Ascending aorta (tissue), 2 donors: ENCODE results near the gene CENPS. TPM values are rescaled to one million over a fixed set of nuclear protein-coding genes. Genes with fewer than 3 reads are reported as not detected.
A peak's percentile ranks its signal among the peaks of the same experiment; 100 is the strongest.

ENCODE experiments used
- DNase-seq, 2 donors: peaks; one replicate each; pipeline ENCODE4 v3.0.0-alpha.2; 2019; ENCODE audit warnings: low spot score in 2 of 2
- H3K27ac ChIP-seq, 2 donors: fragments of 200-600 bp; sonication (generic); one replicate each; pipeline ENCODE4 v1.5.1; 2016 to 2017; ENCODE audit warnings: mild to moderate bottlenecking in 1 of 2
- H3K27me3 ChIP-seq: fragments of 200-600 bp; sonication (generic); one replicate; pipeline ENCODE4 v1.5.1; 2017
- H3K36me3 ChIP-seq, 2 donors: fragments of 200-600 bp; sonication (generic); one replicate each; pipeline ENCODE4 v1.5.1; 2016
- H3K4me1 ChIP-seq, 2 donors: fragments of 200-600 bp; sonication (generic); one replicate each; pipeline ENCODE4 v1.5.1; 2016 to 2017; ENCODE audit warnings: mild to moderate bottlenecking in 1 of 2
- H3K4me3 ChIP-seq, 2 donors: fragments of 200-600 bp; sonication (generic); one replicate each; pipeline ENCODE4 v1.5.1; 2016 to 2017; ENCODE audit warnings: mild to moderate bottlenecking in 1 of 2
- H3K9me3 ChIP-seq, 2 donors: fragments of 200-600 bp; sonication (generic); one replicate each; pipeline ENCODE4 v1.5.1; 2016
- CTCF ChIP-seq, 3 experiments: fragments of 200-600 bp in 2 of 3; fragments of 450-650 bp in 1 of 3; sonication (generic) in 2 of 3; IDR thresholded peaks; one replicate each; pipeline ENCODE4 v1.5.1; 2016 to 2019; ENCODE audit warnings: antibody characterized with exemption in 3 of 3, mild to moderate bottlenecking in 1 of 3, moderate library complexity in 1 of 3
- intact Hi-C: fragments of 100-400 bp; cut with DNase I; formaldehyde crosslinking; loops from one replicate; pipeline ENCODE4 v1.15.1; 2023
- total RNA-seq: library from RNA; depleted of rRNA; stranded (reverse); fragments of >200 nt; gene quantifications from one replicate; pipeline ENCODE4 v1.1.0, GENCODE V29; 2016

The CENPS gene
- total RNA-seq, 1 donor from 2014 or later: not detected

DNA sequence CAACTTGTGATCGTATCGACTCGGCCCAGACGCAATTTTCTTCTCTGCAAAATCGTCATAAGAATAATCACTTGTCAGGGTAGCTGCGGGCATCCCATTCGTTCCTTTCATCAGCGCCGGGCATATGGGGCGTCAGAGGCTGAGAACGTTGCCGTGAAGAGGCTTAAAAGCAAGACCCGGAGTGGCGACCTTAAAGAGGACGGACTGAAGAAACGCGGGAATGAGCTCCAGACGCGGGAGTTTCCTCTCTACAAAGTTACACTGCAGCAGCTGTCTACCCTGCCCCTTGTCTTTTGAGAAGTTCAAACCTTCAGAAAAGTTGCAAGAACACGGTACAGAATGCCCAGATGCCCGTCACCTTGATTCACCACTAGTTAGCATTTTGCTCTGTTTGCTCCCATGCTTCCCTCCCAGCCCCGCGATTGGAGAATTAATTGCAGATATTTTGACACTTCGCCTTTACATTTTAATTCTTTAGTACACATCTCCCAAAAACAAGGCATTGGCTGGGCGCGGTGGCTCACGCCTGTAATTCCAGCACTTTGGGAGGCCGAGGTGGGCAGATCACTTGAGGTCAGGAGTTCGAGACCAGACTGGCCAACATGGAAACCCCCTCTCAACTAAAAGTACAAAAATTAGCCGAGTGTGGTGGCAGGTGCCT, 967 bp downstream of the CENPS start:
- H3K4me3 ChIP-seq: peak overlapping the region; percentile 84 to 97
- no peaks in the 10 kb centered on the region for H3K27me3 ChIP-seq
- H3K27ac ChIP-seq: peak overlapping the region; percentile 65 to 71
- no peaks in the 10 kb centered on the region for H3K36me3 ChIP-seq
- TF ChIP-seq CTCF (IDR thresholded peaks at IDR 0.05): no peak
- peaks cover 5 to 12% of the 10 kb centered on the region in 2 donors for H3K4me1 ChIP-seq
- intact Hi-C loops: loop anchor here (2.0 kb wide), 1 partner anchor 436 kb away; no protein-coding TSS in a partner anchor
- no peaks in the 10 kb centered on the region for H3K9me3 ChIP-seq
- no peak for DNase-seq

DNA sequence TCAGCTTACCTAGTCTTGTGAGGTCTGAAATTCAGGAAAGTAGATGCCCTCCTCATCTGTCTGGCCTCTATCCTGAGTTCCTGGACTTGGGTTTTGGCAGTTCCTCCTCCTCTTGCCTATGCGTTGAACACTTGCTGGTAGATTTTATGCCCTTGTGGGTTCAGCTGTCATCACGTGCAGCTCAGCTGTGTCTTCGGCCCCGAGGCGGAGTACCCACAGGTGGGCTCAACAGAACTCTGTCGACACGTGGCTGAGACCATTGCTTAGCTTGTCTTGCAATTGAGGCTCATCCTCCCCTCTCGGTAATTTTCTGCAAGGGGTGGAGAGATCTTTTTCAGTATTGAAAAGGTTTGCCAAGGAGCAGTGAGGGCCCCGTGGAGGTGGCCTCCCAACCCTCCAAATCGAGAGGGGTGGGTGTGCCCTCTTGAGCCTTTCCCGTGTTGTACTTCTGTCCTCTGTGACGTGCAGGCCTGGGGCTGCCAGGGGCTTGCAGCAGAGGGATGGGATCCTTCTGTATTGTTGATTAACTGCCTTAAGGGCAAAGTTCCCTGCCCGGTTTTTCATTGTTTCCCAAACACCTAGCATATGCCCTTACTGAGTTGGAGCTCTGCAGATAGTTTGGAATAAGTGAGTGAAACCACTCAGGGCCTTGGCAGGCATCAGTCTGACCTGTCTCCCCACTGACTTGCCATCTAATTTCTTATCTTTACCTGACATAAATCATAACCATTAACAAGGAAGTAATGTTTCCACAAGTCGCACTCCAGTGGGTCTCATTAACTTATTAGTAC, 2.9 kb downstream of the CENPS start:
- no peak overlapping the region for H3K27ac ChIP-seq
- H3K27me3 ChIP-seq: no peaks in the 10 kb centered on the region
- no peak overlapping the region for H3K4me3 ChIP-seq
- no peaks in the 10 kb centered on the region for H3K36me3 ChIP-seq
- no peak for DNase-seq
- TF ChIP-seq CTCF (IDR thresholded peaks at IDR 0.05): no peak
- intact Hi-C loops: no loop called here
- H3K9me3 ChIP-seq: no peaks in the 10 kb centered on the region
- H3K4me1 ChIP-seq: peaks cover 5 to 12% of the 10 kb centered on the region in 2 donors

DNA sequence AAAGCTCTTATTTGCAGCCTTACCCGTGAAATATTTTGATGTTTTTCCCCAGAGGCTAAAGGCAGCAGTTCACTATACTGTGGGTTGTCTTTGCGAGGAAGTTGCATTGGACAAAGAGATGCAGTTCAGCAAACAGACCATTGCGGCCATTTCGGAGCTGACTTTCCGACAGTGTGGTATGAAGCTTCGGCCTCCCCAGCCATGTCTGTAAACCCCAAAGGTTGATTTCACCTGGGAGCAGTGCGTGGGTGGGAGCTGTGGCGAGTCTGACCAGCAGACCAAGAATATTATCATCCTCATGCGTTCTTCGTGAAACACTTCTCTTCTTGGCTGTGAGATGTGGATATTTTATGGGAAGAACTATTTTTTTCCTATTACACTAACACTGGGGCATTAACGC, 3.6 kb downstream of the CENPS start:
- Histone ChIP-seq H3K36me3 (no peaks in the 10 kb centered on the region), H3K4me1 (peaks cover 5 to 12% of the 10 kb centered on the region in 2 donors), H3K4me3 (no peak overlapping the region), H3K27me3 (no peaks in the 10 kb centered on the region), H3K9me3 (no peaks in the 10 kb centered on the region), H3K27ac (no peak overlapping the region)
- no peak for DNase-seq
- no peak for TF ChIP-seq CTCF (IDR thresholded peaks at IDR 0.05)
- intact Hi-C loops: no loop called here

- Histone ChIP-seq H3K27ac (no peak overlapping the region), H3K9me3 (no peaks in the 10 kb centered on the region), H3K36me3 (no peaks in the 10 kb centered on the region), H3K27me3 (no peaks in the 10 kb centered on the region), H3K4me1 (peaks cover 5 to 10% of the 10 kb centered on the region in 2 donors), H3K4me3 (no peak overlapping the region)
- intact Hi-C loops: no loop called here
- TF ChIP-seq CTCF (IDR thresholded peaks at IDR 0.05): no peak
- no peak for DNase-seq
Observed at GRCh38 chr1:10434590-10434989, 4.4 kb downstream of the CENPS start.

- Histone ChIP-seq H3K27ac (no peak overlapping the region), H3K9me3 (no peaks in the 10 kb centered on the region), H3K36me3 (no peaks in the 10 kb centered on the region), H3K4me3 (no peak overlapping the region), H3K4me1 (no peaks in the 10 kb centered on the region), H3K27me3 (no peaks in the 10 kb centered on the region)
- no peak for DNase-seq
- intact Hi-C loops: no loop called here
- no peak for TF ChIP-seq CTCF (IDR thresholded peaks at IDR 0.05)
Observed at GRCh38 chr1:10437052-10437451, 6.8 kb downstream of the CENPS start.
